Measurements from ENCODE around the gene LSP1. TPM values are rescaled to one million over a fixed set of nuclear protein-coding genes. Genes with fewer than 3 reads are reported as not detected.
"Not testable (repeated sequence)": the region's sequence is repeated elsewhere in the genome, so short reads cannot be mapped to it uniquely, and the experiment has no call there.

Gene LSP1
- total and polyA plus RNA-seq, 5 donors, result 7.6 to 18.3 (median 13.8) TPM

- intact Hi-C loops (cut with DNase I), result loop anchor here in 3 of 4 donors (5.0 kb wide), 3 partner anchors 36 to 271 kb away; partner anchors contain the start of gene TNNT3 (in 2 of the 3)
- ATAC-seq (peak; percentile 1 to 3), DNase-seq (no peak)
- H3K4me3 ChIP-seq (ENCODE audit: low read length), result no peak overlapping the region
- no peaks in the 10 kb centered on the region for H3K9me3 ChIP-seq (ENCODE audit: control insufficient read depth, low read length)
- H3K27ac ChIP-seq (ENCODE audit: low read length), result peak overlapping the region; percentile 79
- H3K4me1 ChIP-seq (ENCODE audit: control insufficient read depth, insufficient read depth, low read length), result peaks cover 7% of the 10 kb centered on the region
- no peaks in the 10 kb centered on the region for H3K27me3 ChIP-seq (ENCODE audit: control insufficient read depth, insufficient read depth)
- WGBS, result 61% methylated on average over 9 of the region's 9 CpGs
These were observed 28.0 kb downstream of the LSP1 start for GRCh38 chr11:1880746-1881441.

- ATAC-seq (peak; percentile 1 to 17), DNase-seq (peak; percentile 49 to 80 (median 73))
- Histone ChIP-seq H3K9me3 (ENCODE audit: control insufficient read depth, low read length) (no peaks in the 10 kb centered on the region), H3K4me3 (ENCODE audit: low read length) (no peak overlapping the region), H3K27ac (ENCODE audit: low read length) (peak overlapping the region; percentile 79), H3K4me1 (ENCODE audit: control insufficient read depth, insufficient read depth, low read length) (peaks cover 7% of the 10 kb centered on the region), H3K27me3 (ENCODE audit: control insufficient read depth, insufficient read depth) (no peaks in the 10 kb centered on the region)
- intact Hi-C loops (cut with DNase I), result loop anchor here in 3 of 4 donors (5.0 kb wide), 3 partner anchors 36 to 271 kb away; partner anchors contain the start of gene TNNT3 (in 2 of the 3)
- 55% methylated on average over 43 of the region's 43 CpGs for WGBS
These were observed 28.8 kb downstream of the LSP1 start for GRCh38 chr11:1881442-1882264.

GRCh38 chr11:1882265-1883238, 29.7 kb downstream of the LSP1 start:
- ATAC-seq (peak; percentile 75 to 82), DNase-seq (peak; percentile 85 to 95 (median 95))
- intact Hi-C loops (cut with DNase I), result loop anchor here in 3 of 4 donors (5.0 kb wide), 3 partner anchors 35 to 270 kb away; partner anchors contain the start of gene TNNT3 (in 2 of the 3)
- H3K4me3 ChIP-seq (ENCODE audit: low read length), result no peak overlapping the region
- 31% methylated on average over 23 of the region's 23 CpGs for WGBS
- H3K27me3 ChIP-seq (ENCODE audit: control insufficient read depth, insufficient read depth), result no peaks in the 10 kb centered on the region
- H3K4me1 ChIP-seq (ENCODE audit: control insufficient read depth, insufficient read depth, low read length), result peaks cover 6% of the 10 kb centered on the region
- peak overlapping the region; percentile 50 for H3K27ac ChIP-seq (ENCODE audit: low read length)
- no peaks in the 10 kb centered on the region for H3K9me3 ChIP-seq (ENCODE audit: control insufficient read depth, low read length)

GRCh38 chr11:1883346-1884302, 30.7 kb downstream of the LSP1 start:
- Histone ChIP-seq H3K4me1 (ENCODE audit: control insufficient read depth, insufficient read depth, low read length) (peaks cover 5% of the 10 kb centered on the region), H3K27me3 (ENCODE audit: control insufficient read depth, insufficient read depth) (no peaks in the 10 kb centered on the region), H3K4me3 (ENCODE audit: low read length) (no peak overlapping the region), H3K27ac (ENCODE audit: low read length) (no peak overlapping the region), H3K9me3 (ENCODE audit: control insufficient read depth, low read length) (no peaks in the 10 kb centered on the region)
- no peak for ATAC-seq
- WGBS, result 88% methylated on average over 14 of the region's 14 CpGs
- intact Hi-C loops (cut with DNase I), result loop anchor here in 3 of 4 donors (5.0 kb wide), 3 partner anchors 34 to 269 kb away; partner anchors contain the start of gene TNNT3 (in 2 of the 3)
- peak in 1 of 3 donors; percentile 41 for DNase-seq

- peaks cover 5% of the 10 kb centered on the region for H3K4me1 ChIP-seq (ENCODE audit: control insufficient read depth, insufficient read depth, low read length)
- intact Hi-C loops (cut with DNase I), result loop anchor here in 3 of 4 donors (5.0 kb wide), 3 partner anchors 33 to 268 kb away; partner anchors contain the start of gene TNNT3 (in 2 of the 3)
- H3K4me3 ChIP-seq (ENCODE audit: low read length), result no peak overlapping the region
- ATAC-seq (no peak), DNase-seq (peak in 1 of 3 donors; percentile 8)
- H3K27me3 ChIP-seq (ENCODE audit: control insufficient read depth, insufficient read depth), result no peaks in the 10 kb centered on the region
- H3K27ac ChIP-seq (ENCODE audit: low read length), result no peak overlapping the region
- H3K9me3 ChIP-seq (ENCODE audit: control insufficient read depth, low read length), result no peaks in the 10 kb centered on the region
- WGBS, result 96% methylated on average over 5 of the region's 5 CpGs
These were observed 31.4 kb downstream of the LSP1 start for GRCh38 chr11:1884303-1884700.

- 93% methylated on average over 13 of the region's 13 CpGs for WGBS
- peak in 1 of 3 donors; percentile 33 for DNase-seq
- H3K4me1 ChIP-seq (ENCODE audit: control insufficient read depth, insufficient read depth, low read length); H3K27ac ChIP-seq (ENCODE audit: low read length); H3K27me3 ChIP-seq (ENCODE audit: control insufficient read depth, insufficient read depth); ATAC-seq; H3K4me3 ChIP-seq (ENCODE audit: low read length); H3K9me3 ChIP-seq (ENCODE audit: control insufficient read depth, low read length): not testable (repeated sequence)
- intact Hi-C loops (cut with DNase I), result loop anchor here in 1 of 4 donors (5.0 kb wide), 1 partner anchor 44 kb away; no protein-coding TSS in a partner anchor
These were observed 33.7 kb downstream of the LSP1 start for GRCh38 chr11:1886551-1886950.

GRCh38 chr11:1887451-1888346, 34.8 kb downstream of the LSP1 start:
- no peak for ATAC-seq
- whole genome bisulfite sequencing, result 87% methylated on average over 11 of the region's 11 CpGs
- Histone ChIP-seq H3K4me1 (ENCODE audit: control insufficient read depth, insufficient read depth, low read length) (no peaks in the 10 kb centered on the region), H3K4me3 (ENCODE audit: low read length) (no peak overlapping the region), H3K27ac (ENCODE audit: low read length) (no peak overlapping the region), H3K9me3 (ENCODE audit: control insufficient read depth, low read length) (no peaks in the 10 kb centered on the region), H3K27me3 (ENCODE audit: control insufficient read depth, insufficient read depth) (no peaks in the 10 kb centered on the region)
- intact Hi-C loops (cut with DNase I), result loop anchor here in 1 of 4 donors (5.0 kb wide), 1 partner anchor 45 kb away; no protein-coding TSS in a partner anchor
- peak in 1 of 3 donors; percentile 40 for DNase-seq

GRCh38 chr11:1888347-1888753, 35.5 kb downstream of the LSP1 start:
- WGBS, result 68% methylated on average over 9 of the region's 9 CpGs
- intact Hi-C loops (cut with DNase I), result loop anchor here in 1 of 4 donors (5.0 kb wide), 1 partner anchor 46 kb away; no protein-coding TSS in a partner anchor
- peak in 2 of 3 donors; percentile 59 to 65 for DNase-seq
- H3K4me3 ChIP-seq (ENCODE audit: low read length), result no peak overlapping the region
- H3K27ac ChIP-seq (ENCODE audit: low read length), result no peak overlapping the region
- no peak for ATAC-seq
- H3K27me3 ChIP-seq (ENCODE audit: control insufficient read depth, insufficient read depth), result no peaks in the 10 kb centered on the region
- no peaks in the 10 kb centered on the region for H3K4me1 ChIP-seq (ENCODE audit: control insufficient read depth, insufficient read depth, low read length)
- H3K9me3 ChIP-seq (ENCODE audit: control insufficient read depth, low read length), result no peaks in the 10 kb centered on the region

All from right cardiac atrium (tissue), 5 donors.